Fibroblast of pulmonary artery (primary cell): Measurements from ENCODE around the gene FOXP1.
A peak's percentile ranks its signal among the peaks of the same experiment; 100 is the strongest.

ENCODE experiments used
- DNase-seq: peaks from one replicate; pipeline ENCODE4 v3.0.0-alpha.2; 2010; ENCODE audit warnings: low read depth
- H3K4me3 ChIP-seq: replicated peaks from 2 replicates; pipeline ENCODE4 v1.5.1; 2011; ENCODE audit warnings: low read depth, mild to moderate bottlenecking, control low read depth, low read length, moderate library complexity
- TF ChIP-seq, protein P1 (sequence below): IDR thresholded peaks from 2 replicates; pipeline ENCODE4 v1.5.1; 2011; ENCODE audit warnings: mild to moderate bottlenecking, control low read depth, low read length, inconsistent platforms; ENCODE audit errors: missing control alignments

The FOXP1 gene

DNA sequence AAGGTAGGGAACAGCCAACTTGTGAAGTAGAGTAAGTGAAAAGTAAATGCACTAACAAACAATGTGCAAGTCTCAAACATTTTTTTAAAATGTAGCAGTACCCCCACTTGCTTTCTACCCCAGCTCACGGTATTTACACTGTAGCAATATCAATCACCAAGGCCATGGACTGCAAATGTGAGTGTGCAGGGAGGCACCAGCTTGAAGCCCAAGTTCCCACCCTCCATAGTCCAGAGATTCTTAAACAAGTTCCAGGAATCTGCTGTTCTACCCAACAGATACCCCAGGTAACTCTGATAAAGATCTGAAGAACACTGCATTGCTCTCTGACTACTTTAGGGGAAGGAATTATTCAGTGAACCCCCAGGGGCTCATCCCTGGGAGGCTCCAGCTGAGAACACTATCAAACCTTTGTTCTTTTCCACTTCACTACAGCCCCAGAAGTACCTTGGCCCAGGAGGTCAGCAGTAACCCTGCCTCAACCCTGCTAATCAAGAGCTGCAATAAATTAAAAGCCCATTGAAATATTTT is 86.1 kb downstream of the FOXP1 start:
- DNase-seq, result no peak
- H3K4me3 ChIP-seq, result no peak overlapping the region
- TF ChIP-seq, protein P1, sequence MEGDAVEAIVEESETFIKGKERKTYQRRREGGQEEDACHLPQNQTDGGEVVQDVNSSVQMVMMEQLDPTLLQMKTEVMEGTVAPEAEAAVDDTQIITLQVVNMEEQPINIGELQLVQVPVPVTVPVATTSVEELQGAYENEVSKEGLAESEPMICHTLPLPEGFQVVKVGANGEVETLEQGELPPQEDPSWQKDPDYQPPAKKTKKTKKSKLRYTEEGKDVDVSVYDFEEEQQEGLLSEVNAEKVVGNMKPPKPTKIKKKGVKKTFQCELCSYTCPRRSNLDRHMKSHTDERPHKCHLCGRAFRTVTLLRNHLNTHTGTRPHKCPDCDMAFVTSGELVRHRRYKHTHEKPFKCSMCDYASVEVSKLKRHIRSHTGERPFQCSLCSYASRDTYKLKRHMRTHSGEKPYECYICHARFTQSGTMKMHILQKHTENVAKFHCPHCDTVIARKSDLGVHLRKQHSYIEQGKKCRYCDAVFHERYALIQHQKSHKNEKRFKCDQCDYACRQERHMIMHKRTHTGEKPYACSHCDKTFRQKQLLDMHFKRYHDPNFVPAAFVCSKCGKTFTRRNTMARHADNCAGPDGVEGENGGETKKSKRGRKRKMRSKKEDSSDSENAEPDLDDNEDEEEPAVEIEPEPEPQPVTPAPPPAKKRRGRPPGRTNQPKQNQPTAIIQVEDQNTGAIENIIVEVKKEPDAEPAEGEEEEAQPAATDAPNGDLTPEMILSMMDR, result no peak

- TF ChIP-seq, protein P1, result no peak
- peak; percentile 83 for DNase-seq
- peak overlapping the region; percentile 16 for H3K4me3 ChIP-seq
These were observed 87.6 kb downstream of the FOXP1 start for GRCh38 chr3:71495708-71496472.

DNA sequence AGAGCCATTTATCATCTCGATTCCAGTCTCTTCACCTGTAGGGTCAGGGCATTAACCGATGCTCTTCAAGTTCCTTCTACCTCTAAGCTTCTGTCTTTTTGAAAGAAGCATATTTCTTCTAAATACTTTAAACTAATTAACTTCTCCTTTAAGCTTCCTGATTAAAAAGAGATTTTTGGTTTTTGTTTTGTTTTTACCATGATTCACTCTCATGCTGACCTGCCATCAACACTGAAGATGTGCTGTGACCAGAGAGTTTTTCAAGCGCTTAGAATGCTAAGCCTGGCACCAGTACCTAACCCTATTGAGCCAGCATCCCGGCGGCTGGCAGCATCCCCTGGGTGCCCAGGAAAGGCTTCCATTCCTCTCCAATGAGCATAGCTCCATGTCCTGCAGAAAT is 89.3 kb downstream of the FOXP1 start:
- H3K4me3 ChIP-seq, result no peak overlapping the region
- TF ChIP-seq, protein P1, result no peak

GRCh38 chr3:71492974-71493771 is 90.4 kb downstream of the FOXP1 start:
- H3K4me3 ChIP-seq, result no peak overlapping the region

More for the DNA sequence above, 89.3 kb downstream of the FOXP1 start:
- no peak for DNase-seq

GRCh38 chr3:71492566-71492965 is 91.0 kb downstream of the FOXP1 start:
- H3K4me3 ChIP-seq, result no peak overlapping the region
- DNase-seq, result no peak
- TF ChIP-seq, protein P1, result no peak

More at GRCh38 chr3:71492974-71493771, 90.4 kb downstream of the FOXP1 start:
- TF ChIP-seq, protein P1, result no peak
- no peak for DNase-seq

DNA sequence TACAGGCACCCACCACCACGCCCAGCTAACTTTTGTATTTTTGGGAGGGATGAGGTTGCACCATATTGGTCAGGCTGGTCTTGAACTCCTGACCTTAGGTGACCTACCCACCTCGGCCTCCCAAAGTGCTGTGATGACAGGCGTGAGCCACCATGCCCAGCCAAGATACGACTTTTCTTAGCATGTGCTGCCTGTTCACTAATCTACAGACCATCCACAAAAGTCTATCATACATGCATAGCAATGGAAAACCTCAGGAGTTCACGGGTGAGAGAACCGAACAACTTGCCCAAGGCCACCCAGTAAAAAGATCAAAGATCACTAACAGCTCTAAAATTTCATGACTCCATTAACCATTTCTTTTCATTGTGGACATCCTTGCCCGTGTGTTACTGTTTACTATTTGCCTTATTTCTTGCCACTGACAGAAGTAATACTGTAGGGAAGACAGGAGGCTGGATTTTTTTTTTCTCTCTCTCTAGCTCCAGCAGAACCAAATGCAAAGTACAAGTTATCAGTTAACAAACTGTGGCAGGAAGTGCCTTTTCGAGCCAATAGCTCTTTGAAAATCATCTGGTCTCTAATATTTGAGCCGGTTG is 92.3 kb downstream of the FOXP1 start:
- no peak for DNase-seq
- TF ChIP-seq, protein P1, result no peak
- H3K4me3 ChIP-seq, result no peak overlapping the region
